HepG2 (cell line): ENCODE results near the gene CASS4.

Experiments used
- CAMTA2 ChIP-seq: sonication (generic); formaldehyde crosslinking; IDR thresholded peaks from 2 replicates; pipeline ENCODE4 v1.4.0; 2020; ENCODE audit warnings: mild to moderate bottlenecking, missing genetic modification reagents, borderline replicate concordance
- CTCF ChIP-seq: sonication (generic); formaldehyde crosslinking; IDR thresholded peaks from 2 replicates; pipeline ENCODE4 v1.5.0; 2020; ENCODE audit warnings: mild to moderate bottlenecking, missing genetic modification reagents, moderate library complexity
- FOSL1 ChIP-seq: sonication (generic); formaldehyde crosslinking; IDR thresholded peaks from 2 replicates; pipeline ENCODE4 v1.9.0; 2021; ENCODE audit warnings: missing genetic modification reagents, borderline replicate concordance
- FOXJ3 ChIP-seq: sonication (generic); formaldehyde crosslinking; IDR thresholded peaks from 2 replicates; pipeline ENCODE4 v1.4.0; 2020; ENCODE audit warnings: missing genetic modification reagents, mild to moderate bottlenecking, borderline replicate concordance
- FOXO4 ChIP-seq: sonication (generic); formaldehyde crosslinking; conservative IDR thresholded peaks from 2 replicates; pipeline ENCODE4 v1.8.1; 2023; ENCODE audit warnings: missing genetic modification reagents
- MAX ChIP-seq: IDR thresholded peaks from 2 replicates; pipeline ENCODE4 v1.6.1; 2012; ENCODE audit warnings: inconsistent platforms
- MXI1 ChIP-seq: IDR thresholded peaks from 3 replicates; pipeline ENCODE4 v1.6.1; 2012; ENCODE audit warnings: low read depth, low read length, inconsistent platforms, borderline replicate concordance
- PHF8 ChIP-seq: sonication (generic); formaldehyde crosslinking; IDR thresholded peaks from 2 replicates; pipeline ENCODE4 v1.5.0; 2020; ENCODE audit warnings: missing genetic modification reagents
- SMARCC2 ChIP-seq: fragments of 450-650 bp; IDR thresholded peaks from 2 replicates; pipeline ENCODE4 v1.6.1; 2017; ENCODE audit warnings: antibody characterized with exemption, mild to moderate bottlenecking
- TCF12 ChIP-seq, 2 experiments: fragments of 450-650 bp in 1 of 2; sonication (generic) in 1 of 2; formaldehyde crosslinking in 1 of 2; IDR thresholded peaks; 2 replicates each; pipeline versions ENCODE4 v1.6.1 to v1.8.0; 2017 to 2022; ENCODE audit warnings: antibody characterized with exemption in 1 of 2, mild to moderate bottlenecking in 1 of 2, missing genetic modification reagents in 1 of 2, moderate library complexity in 1 of 2
- ZZZ3 ChIP-seq: sonication (generic); formaldehyde crosslinking; IDR thresholded peaks from 2 replicates; pipeline ENCODE4 v1.4.0; 2020; ENCODE audit warnings: missing genetic modification reagents, mild to moderate bottlenecking, borderline replicate concordance
- TF ChIP-seq, protein P1 (sequence below): IDR thresholded peaks from 2 replicates; pipeline ENCODE4 v1.6.1; 2012; ENCODE audit warnings: low read length, improper control_type of control experiment

DNA sequence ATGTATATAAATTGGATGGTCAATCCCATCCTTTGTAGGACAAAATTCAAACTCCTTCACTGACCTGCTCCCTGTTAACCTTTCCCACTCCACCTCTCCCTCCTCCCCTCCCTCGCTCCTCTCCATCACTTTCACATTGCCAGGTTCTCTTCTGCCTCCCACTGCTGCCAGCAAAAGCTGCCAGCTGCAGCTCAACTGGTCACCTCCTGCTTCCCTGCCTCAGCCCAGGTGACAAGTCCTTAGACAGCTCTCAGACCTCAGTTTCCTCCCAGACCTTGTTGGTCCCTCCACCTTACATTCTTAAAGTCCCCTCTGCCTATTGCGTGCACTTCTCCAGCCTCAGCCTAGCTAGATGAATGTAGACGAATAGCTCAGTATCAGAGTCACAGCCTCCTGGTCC is 33.1 kb downstream of the CASS4 start:
- TF ChIP-seq FOXO4 (CRISPR knock-in tag) (no peak), FOSL1 (CRISPR knock-in tag) (no peak), MXI1 (no peak), FOXJ3 (no peak), MAX (no peak), CAMTA2 (CRISPR knock-in tag) (no peak), TCF12 (IDR thresholded peaks at IDR 0.05) (no peak), TCF12 (CRISPR knock-in tag; IDR thresholded peaks at IDR 0.05) (no peak), SMARCC2 (no peak), CTCF (CRISPR knock-in tag) (no peak), PHF8 (CRISPR knock-in tag) (no peak), ZZZ3 (CRISPR knock-in tag) (no peak)
- TF ChIP-seq, protein P1, sequence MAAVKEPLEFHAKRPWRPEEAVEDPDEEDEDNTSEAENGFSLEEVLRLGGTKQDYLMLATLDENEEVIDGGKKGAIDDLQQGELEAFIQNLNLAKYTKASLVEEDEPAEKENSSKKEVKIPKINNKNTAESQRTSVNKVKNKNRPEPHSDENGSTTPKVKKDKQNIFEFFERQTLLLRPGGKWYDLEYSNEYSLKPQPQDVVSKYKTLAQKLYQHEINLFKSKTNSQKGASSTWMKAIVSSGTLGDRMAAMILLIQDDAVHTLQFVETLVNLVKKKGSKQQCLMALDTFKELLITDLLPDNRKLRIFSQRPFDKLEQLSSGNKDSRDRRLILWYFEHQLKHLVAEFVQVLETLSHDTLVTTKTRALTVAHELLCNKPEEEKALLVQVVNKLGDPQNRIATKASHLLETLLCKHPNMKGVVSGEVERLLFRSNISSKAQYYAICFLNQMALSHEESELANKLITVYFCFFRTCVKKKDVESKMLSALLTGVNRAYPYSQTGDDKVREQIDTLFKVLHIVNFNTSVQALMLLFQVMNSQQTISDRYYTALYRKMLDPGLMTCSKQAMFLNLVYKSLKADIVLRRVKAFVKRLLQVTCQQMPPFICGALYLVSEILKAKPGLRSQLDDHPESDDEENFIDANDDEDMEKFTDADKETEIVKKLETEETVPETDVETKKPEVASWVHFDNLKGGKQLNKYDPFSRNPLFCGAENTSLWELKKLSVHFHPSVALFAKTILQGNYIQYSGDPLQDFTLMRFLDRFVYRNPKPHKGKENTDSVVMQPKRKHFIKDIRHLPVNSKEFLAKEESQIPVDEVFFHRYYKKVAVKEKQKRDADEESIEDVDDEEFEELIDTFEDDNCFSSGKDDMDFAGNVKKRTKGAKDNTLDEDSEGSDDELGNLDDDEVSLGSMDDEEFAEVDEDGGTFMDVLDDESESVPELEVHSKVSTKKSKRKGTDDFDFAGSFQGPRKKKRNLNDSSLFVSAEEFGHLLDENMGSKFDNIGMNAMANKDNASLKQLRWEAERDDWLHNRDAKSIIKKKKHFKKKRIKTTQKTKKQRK: no peak
